Mucosa of descending colon (tissue), 3 donors: ENCODE results near the gene ENOX1. TPM values are rescaled to one million over a fixed set of nuclear protein-coding genes. Genes with fewer than 3 reads are reported as not detected.

ENCODE experiments used
- ATAC-seq: fragments of 200-7000 bp; cut with Tn5 transposase; one replicate; pipeline ENCODE4 v1.9.1; 2020; ENCODE audit warnings: mild to moderate bottlenecking, moderate library complexity
- DNase-seq, 3 donors: peaks; one replicate each; pipeline ENCODE4 v3.0.0-alpha.2; 2020
- H3K36me3 ChIP-seq: fragments of 200-600 bp; one replicate; pipeline ENCODE4 v1.8.0; 2021; ENCODE audit warnings: low read depth, mild to moderate bottlenecking
- H3K4me1 ChIP-seq: fragments of 200-600 bp; one replicate; pipeline ENCODE4 v1.8.0; 2021; ENCODE audit warnings: low read depth, mild to moderate bottlenecking
- H3K4me3 ChIP-seq: fragments of 200-600 bp; one replicate; pipeline ENCODE4 v1.8.0; 2021; ENCODE audit warnings: mild to moderate bottlenecking
- H3K9me3 ChIP-seq: fragments of 200-600 bp; one replicate; pipeline ENCODE4 v1.8.0; 2021; ENCODE audit warnings: mild to moderate bottlenecking
- CTCF ChIP-seq: fragments of 200-600 bp; IDR thresholded peaks from one replicate; pipeline ENCODE4 v1.8.0; 2022; ENCODE audit warnings: antibody characterized with exemption, mild to moderate bottlenecking
- intact Hi-C, 2 donors: fragments of 100-400 bp; cut with DNase I in 1 of 2; cut with micrococcal nuclease in 1 of 2; formaldehyde crosslinking; loops; one replicate each; pipeline versions ENCODE4 v1.11.0 to v1.11.1; 2022; cut with DNase I, micrococcal nuclease
- total RNA-seq, 3 donors: library from RNA; stranded (reverse); fragmentation: NEBNext Ultra II Directional in 2 of 3; extraction: Animal tissue kit (Norgen Biotek cat#: 25700) in 2 of 3; gene quantifications; one replicate each; pipeline versions ENCODE4 v1.2.1 to v1.2.4, GENCODE V29; 2021 to 2023
- donor health status: DM: no; HTN: no; CAD: no; lungs with moderate emphysema.
- donor health status: DM: no; HTN: no; CAD: no.
- donor health status: DM: no; HTN: yes; CAD: no.

Gene ENOX1
- total RNA-seq, 3 donors from 2014 or later: 0.35 to 9.8 (median 1.2) TPM

- H3K9me3 ChIP-seq: no peaks in the 10 kb centered on the region
- no peak overlapping the region for H3K4me3 ChIP-seq
- DNase-seq (no peak), ATAC-seq (no peak)
- intact Hi-C loops: no loop called here
- H3K36me3 ChIP-seq: no peaks in the 10 kb centered on the region
- no peaks in the 10 kb centered on the region for H3K4me1 ChIP-seq
- no peak for TF ChIP-seq CTCF
Observed at GRCh38 chr13:43487885-43488284, 298.9 kb downstream of the ENOX1 start.

GRCh38 chr13:43487461-43487860 lies 299.3 kb downstream of the ENOX1 start:
- no peak for TF ChIP-seq CTCF
- ATAC-seq (no peak), DNase-seq (no peak)
- Histone ChIP-seq H3K4me1 (no peaks in the 10 kb centered on the region), H3K36me3 (no peaks in the 10 kb centered on the region), H3K4me3 (no peak overlapping the region), H3K9me3 (no peaks in the 10 kb centered on the region)
- intact Hi-C loops: no loop called here

GRCh38 chr13:43484432-43485225 lies 302.1 kb downstream of the ENOX1 start:
- Histone ChIP-seq H3K4me3 (no peak overlapping the region), H3K36me3 (no peaks in the 10 kb centered on the region), H3K9me3 (no peaks in the 10 kb centered on the region), H3K4me1 (no peaks in the 10 kb centered on the region)
- intact Hi-C loops: no loop called here
- no peak for TF ChIP-seq CTCF
- DNase-seq (peak in 1 of 3 donors; percentile 5), ATAC-seq (no peak)

- ATAC-seq (no peak), DNase-seq (no peak)
- Histone ChIP-seq H3K36me3 (no peaks in the 10 kb centered on the region), H3K9me3 (no peaks in the 10 kb centered on the region), H3K4me1 (no peaks in the 10 kb centered on the region), H3K4me3 (no peak overlapping the region)
- TF ChIP-seq CTCF: no peak
- intact Hi-C loops: no loop called here
Observed at GRCh38 chr13:43483930-43484329, 302.8 kb downstream of the ENOX1 start.

GRCh38 chr13:43482641-43483040 lies 304.1 kb downstream of the ENOX1 start:
- intact Hi-C loops: no loop called here
- ATAC-seq (no peak), DNase-seq (no peak)
- Histone ChIP-seq H3K36me3 (no peaks in the 10 kb centered on the region), H3K4me1 (no peaks in the 10 kb centered on the region), H3K4me3 (no peak overlapping the region), H3K9me3 (no peaks in the 10 kb centered on the region)
- no peak for TF ChIP-seq CTCF
